NCI-H510A treated with DMSO at 0.1 percent for 48 hours (cell line): ENCODE data around the gene ACVR1B.
A peak's percentile ranks its signal among the peaks of the same experiment; 100 is the strongest.

Experiments used
- DNase-seq: peaks from one replicate; lab custom pipeline; 2025; lab: John Stamatoyannopoulos, UW

ACVR1B gene

GRCh38 chr12:52004042-52004648, 52.6 kb downstream of the ACVR1B start:
- peak; percentile 28 for DNase-seq

GRCh38 chr12:52005218-52005902, 53.9 kb downstream of the ACVR1B start:
- DNase-seq: no peak

GRCh38 chr12:52005903-52006703, 54.6 kb downstream of the ACVR1B start:
- DNase-seq: no peak

GRCh38 chr12:52006726-52007157, 55.2 kb downstream of the ACVR1B start, which contains the start of gene TAMALIN:
TAMALIN (plus strand) TSS chr12:52006946; CDS start chr12:52007020, 74 bp downstream.
- DNase-seq: no peak

- DNase-seq: no peak
Measured at GRCh38 chr12:52007158-52007921, 55.8 kb downstream of the ACVR1B start.

GRCh38 chr12:52007982-52008510, 56.5 kb downstream of the ACVR1B start:
- no peak for DNase-seq

GRCh38 chr12:52009081-52009751, 57.7 kb downstream of the ACVR1B start:
- DNase-seq: no peak

- DNase-seq: no peak
Measured at GRCh38 chr12:52010152-52010622, 58.7 kb downstream of the ACVR1B start.

GRCh38 chr12:52010692-52011601, 59.4 kb downstream of the ACVR1B start:
- no peak for DNase-seq

- DNase-seq: no peak
Measured at GRCh38 chr12:52011602-52012214, 60.2 kb downstream of the ACVR1B start.

GRCh38 chr12:52013626-52014310, 62.3 kb downstream of the ACVR1B start:
- DNase-seq: no peak

- no peak for DNase-seq
Measured at GRCh38 chr12:52014567-52015530, 63.4 kb downstream of the ACVR1B start.

GRCh38 chr12:52015532-52016041, 64.1 kb downstream of the ACVR1B start:
- DNase-seq: no peak

- no peak for DNase-seq
Measured at GRCh38 chr12:52018433-52019112, 67.1 kb downstream of the ACVR1B start.

- DNase-seq: no peak
Measured at GRCh38 chr12:52019113-52019770, 67.7 kb downstream of the ACVR1B start.
